HepG2 (cell line): Measurements from ENCODE around the gene TNC. TPM values are rescaled to one million over a fixed set of nuclear protein-coding genes. Genes with fewer than 3 reads are reported as not detected.

Experiments
- ATAC-seq: fragments of 200-7000 bp; cut with Tn5 transposase; 3 replicates; pipeline ENCODE4 v1.9.1; 2020; ENCODE audit warnings: mild to moderate bottlenecking, moderate library complexity
- BruUV-seq: library from RNA; stranded (reverse); fragments of 400-500 nt; replicated peaks from 2 replicates; lab custom pipeline; 2021; lab: Mats Ljungman, UMichigan
- CTCF ChIA-PET: fragments of 300-600 bp; formaldehyde crosslinking; extraction: SDS; loops from one replicate; lab custom pipeline; 2021; ENCODE audit warnings: low total read pairs, inconsistent platforms, low intra/inter-chr PET ratio; lab: Yijun Ruan, JAX
- POLR2A ChIA-PET: fragments of 350-600 bp; sonication (Branson Sonifier 250); formaldehyde crosslinking; loops from one replicate; lab custom pipeline; 2020; ENCODE audit warnings: antibody characterized with exemption, inconsistent platforms; lab: Yijun Ruan, JAX
- DNase-seq: peaks from one replicate; pipeline ENCODE4 v3.0.0-alpha.2; 2015; ENCODE audit warnings: low spot score
- FAIRE-seq: peaks from 3 replicates; lab custom pipeline; 2011; peaks lifted over from hg19 to GRCh38; lab: Jason Lieb, UNC
- H2AFZ ChIP-seq: one replicate; pipeline ENCODE4 v1.6.1; 2011; ENCODE audit warnings: low read length, inconsistent platforms
- H3K27ac ChIP-seq: fragments of 300-600 bp; 3 replicates; pipeline ENCODE4 v1.8.0; 2011; ENCODE audit warnings: mixed run types, mild to moderate bottlenecking, mixed read lengths, low read length, inconsistent platforms; ENCODE audit not compliant: insufficient read depth; ENCODE audit errors: extremely low read length
- H3K27me3 ChIP-seq, 2 experiments: fragments of 200-600 bp in 1 of 2; 2 replicates in 1 of 2; 3 replicates in 1 of 2; pipeline versions ENCODE4 v1.6.0 to v1.8.0; 2011; ENCODE audit warnings: low read length in 2 of 2, mild to moderate bottlenecking in 2 of 2, moderate library complexity in 2 of 2, inconsistent platforms in 1 of 2; ENCODE audit not compliant: insufficient read depth in 2 of 2, control insufficient read depth in 1 of 2
- H3K36me3 ChIP-seq, 2 experiments: fragments of 200-600 bp in 1 of 2; replicated peaks in 1 of 2; 2 replicates in 1 of 2; 3 replicates in 1 of 2; pipeline versions ENCODE4 v1.5.1 to v1.8.0; 2011; ENCODE audit warnings: low read length in 2 of 2, inconsistent platforms in 1 of 2; ENCODE audit not compliant: insufficient read depth in 2 of 2, control insufficient read depth in 1 of 2
- H3K4me1 ChIP-seq: 2 replicates; pipeline ENCODE4 v1.5.1; 2012; ENCODE audit warnings: low read length, inconsistent platforms; ENCODE audit not compliant: insufficient read depth
- H3K4me2 ChIP-seq: 2 replicates; pipeline ENCODE4 v1.6.0; 2011; ENCODE audit warnings: low read depth, low read length, inconsistent platforms
- H3K4me3 ChIP-seq, 3 experiments: fragments of 200-600 bp in 1 of 3; sonication (generic), shearing (Covaris generic) in 1 of 3; replicated peaks in 1 of 3; 2 replicates each; pipeline ENCODE4 v1.5.1; 2011 to 2016; ENCODE audit warnings: low read length in 3 of 3, inconsistent platforms in 2 of 3, low read depth in 2 of 3, mild to moderate bottlenecking in 2 of 3, control low read depth in 1 of 3, mixed read lengths in 1 of 3; ENCODE audit not compliant: insufficient read depth in 1 of 3
- H3K79me2 ChIP-seq: one replicate; pipeline ENCODE4 v1.6.1; 2011; ENCODE audit warnings: low read length, inconsistent platforms; ENCODE audit not compliant: insufficient read depth
- H3K9ac ChIP-seq: 2 replicates; pipeline ENCODE4 v1.6.0; 2011; ENCODE audit warnings: mild to moderate bottlenecking, low read depth, low read length, inconsistent platforms; ENCODE audit not compliant: insufficient read depth
- H3K9me3 ChIP-seq: 2 replicates; pipeline ENCODE4 v1.5.1; 2012; ENCODE audit warnings: mild to moderate bottlenecking, low read length
- H4K20me1 ChIP-seq: 2 replicates; pipeline ENCODE4 v1.6.0; 2011; ENCODE audit warnings: inconsistent platforms, mild to moderate bottlenecking, low read length, moderate library complexity; ENCODE audit not compliant: insufficient read depth
- CBX2 ChIP-seq, 2 experiments: fragments of 200-600 bp in 1 of 2; sonication (generic); formaldehyde crosslinking in 1 of 2; IDR thresholded peaks; 2 replicates each; pipeline versions ENCODE4 v1.7.0 to v1.8.1; 2018 to 2022; ENCODE audit warnings: low read depth in 2 of 2, low read length in 1 of 2, mild to moderate bottlenecking in 1 of 2, missing genetic modification reagents in 1 of 2
- CBX5 ChIP-seq: sonication (generic); formaldehyde crosslinking; IDR thresholded peaks from 2 replicates; pipeline ENCODE4 v1.4.0; 2020; ENCODE audit warnings: missing genetic modification reagents, borderline replicate concordance
- GPBP1L1 ChIP-seq: sonication (generic); formaldehyde crosslinking; IDR thresholded peaks from 2 replicates; pipeline ENCODE4 v1.5.0; 2020; ENCODE audit warnings: mild to moderate bottlenecking, missing genetic modification reagents
- MAF1 ChIP-seq: sonication (generic); formaldehyde crosslinking; IDR thresholded peaks from 2 replicates; pipeline ENCODE4 v1.5.0; 2020; ENCODE audit warnings: missing genetic modification reagents, borderline replicate concordance
- NFYB ChIP-seq: sonication (generic); formaldehyde crosslinking; IDR thresholded peaks from 2 replicates; pipeline ENCODE4 v1.4.0; 2020; ENCODE audit warnings: missing genetic modification reagents
- ZEB1 ChIP-seq: IDR thresholded peaks from 2 replicates; pipeline ENCODE4 v1.6.1; 2012; ENCODE audit warnings: mild to moderate bottlenecking, low read depth, inconsistent platforms; ENCODE audit not compliant: insufficient replicate concordance
- ZNF101 ChIP-seq: sonication (generic); formaldehyde crosslinking; IDR thresholded peaks from 2 replicates; pipeline ENCODE4 v1.4.0; 2020; ENCODE audit warnings: mild to moderate bottlenecking, low read depth, missing genetic modification reagents, borderline replicate concordance
- ZSCAN29 ChIP-seq: sonication (generic); formaldehyde crosslinking; conservative IDR thresholded peaks from 2 replicates; pipeline ENCODE4 v1.4.0; 2020; ENCODE audit warnings: mild to moderate bottlenecking, missing genetic modification reagents
- WGBS: methylation state at CpG from one replicate; pipeline ENCODE4 v1.1.6; 2017; ENCODE audit warnings: low lambda C conversion rate; 5-methylcytosine and 5-hydroxymethylcytosine counted together
- in situ Hi-C: cut with HindIII; loops from 2 replicates; pipeline ENCODE4 v1.10.0; 2017; ENCODE audit warnings: low pct_unique_long_range_greater_than_20kb; ENCODE audit not compliant: extremely low pct_ligation_motif_present
- intact Hi-C: fragments of 100-400 bp; cut with micrococcal nuclease; formaldehyde crosslinking; loops from one replicate; pipeline ENCODE4 v1.10.0; 2022; ENCODE audit not compliant: unreplicated experiment
- polyA plus RNA-seq, 8 experiments: library from polyadenylated mRNA; depleted of rRNA in 3 of 8; stranded (reverse) in 7 of 8; unstranded in 1 of 8; fragments of >200 nt; fragmentation: Illumina TruSeq in 4 of 8; extraction: Trizol in 4 of 8; gene quantifications; 2 replicates each; pipeline versions ENCODE4 v1.2.1 to v1.2.3, GENCODE V29; 2011 to 2016; ENCODE audit warnings: low read depth in 4 of 8, missing spikeins in 1 of 8, mixed read lengths in 1 of 8; ENCODE audit not compliant: insufficient read depth in 1 of 8
- total RNA-seq, 5 experiments: library from RNA; depleted of rRNA; stranded (reverse); fragments of >200 nt; fragmentation: Illumina TruSeq; extraction: Trizol; gene quantifications; 2 replicates each; pipeline ENCODE4 v1.2.3, GENCODE V29; 2016; ENCODE audit warnings: low read depth in 1 of 5

TNC gene
- total and polyA plus RNA-seq, 2 of the 13 experiments (the other 11 are each of a cell fraction or from before 2014, with no cell fraction given) = not detected

DNA sequence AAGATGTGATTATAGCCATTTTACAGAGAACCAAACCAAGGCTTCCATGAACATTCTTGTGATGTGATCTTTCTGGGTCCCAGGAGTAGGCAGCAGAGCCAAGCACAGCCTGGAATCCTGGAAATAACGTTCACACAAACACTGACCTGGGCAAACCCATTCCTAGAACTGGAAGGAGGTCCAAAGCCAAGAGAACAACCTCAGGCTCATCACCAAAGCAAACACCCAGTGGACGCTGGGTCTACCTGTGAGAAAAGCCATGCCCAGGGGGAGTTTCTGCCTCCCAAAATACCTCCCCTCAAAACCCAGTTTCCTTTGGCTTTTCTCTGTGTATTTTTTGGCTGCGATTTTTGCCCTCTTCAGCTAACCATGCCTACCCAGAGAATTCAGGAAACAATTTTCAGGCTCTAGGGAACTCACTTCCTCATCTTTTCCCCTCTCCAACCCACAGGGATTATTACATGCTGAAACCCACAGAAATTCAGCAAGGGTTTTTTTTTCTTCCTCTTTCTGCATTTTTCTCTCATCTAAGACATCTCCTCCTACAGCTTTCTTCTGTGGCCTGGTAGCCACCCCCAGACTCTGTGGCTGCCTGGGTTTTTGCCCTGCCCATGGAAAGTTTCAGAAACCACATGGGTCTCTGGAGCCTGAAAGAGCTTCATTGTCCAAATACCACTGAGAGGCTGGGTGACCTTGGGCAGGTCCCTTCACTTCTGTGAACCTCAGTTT, 75.0 kb downstream of the TNC start:
- Histone ChIP-seq H3K36me3 (no peaks in the 10 kb centered on the region), H3K4me2 (no peak overlapping the region), H3K27ac (no peak overlapping the region), H3K4me3 (no peak overlapping the region), H3K9ac (no peak overlapping the region), H3K27me3 (peaks cover 0 to 8% of the 10 kb centered on the region in 2 experiments; a peak in 2 of 5 replicates), H3K4me1 (no peaks in the 10 kb centered on the region), H2AFZ (no peak overlapping the region), H3K9me3 (no peaks in the 10 kb centered on the region), H3K79me2 (no peaks in the 10 kb centered on the region), H4K20me1 (no peaks in the 10 kb centered on the region)
- FAIRE-seq (no peak), ATAC-seq (no peak), DNase-seq (no peak)
- ChIA-PET POLR2A (no interaction called here), CTCF (no interaction called here)
- TF ChIP-seq CBX5 (CRISPR knock-in tag) = no peak
- TF ChIP-seq GPBP1L1 (CRISPR knock-in tag) = no peak
- no peak for TF ChIP-seq ZEB1
- TF ChIP-seq MAF1 = no peak
- TF ChIP-seq NFYB (CRISPR knock-in tag) = no peak
- TF ChIP-seq ZSCAN29 (CRISPR knock-in tag) = no peak
- TF ChIP-seq ZNF101 (CRISPR knock-in tag) = no peak
- no peak for TF ChIP-seq CBX2 (IDR thresholded peaks at IDR 0.05; ENCODE audit: low read depth, low read length)
- no peak for TF ChIP-seq CBX2 (CRISPR knock-in tag; IDR thresholded peaks at IDR 0.05; ENCODE audit: low read depth)
- WGBS = 0% methylated on average over 3 of the region's 3 CpGs
- intact Hi-C loops = no loop called here
- in situ Hi-C loops = no loop called here
- BruUV-seq = no TSS peak
